GM18508 (cell line): Measurements from ENCODE around the gene EMB.
"Not testable (repeated sequence)": the region's sequence is repeated elsewhere in the genome, so short reads cannot be mapped to it uniquely, and the experiment has no call there.

Experiments
- ATAC-seq: cut with Tn5 transposase; IDR thresholded peaks from one replicate; pipeline ENCODE4 v1.9.1; 2021; ENCODE audit warnings: moderate number of reproducible peaks; ENCODE audit not compliant: insufficient read depth, unreplicated experiment

The EMB gene

GRCh38 chr5:50423100-50423799, 17.8 kb downstream of the EMB start:
- ATAC-seq, result not testable (repeated sequence)

- not testable (repeated sequence) for ATAC-seq
These were observed 19.7 kb downstream of the EMB start for GRCh38 chr5:50421184-50421950.

GRCh38 chr5:50420343-50420935, 20.6 kb downstream of the EMB start:
- no peak for ATAC-seq

- ATAC-seq, result not testable (repeated sequence)
These were observed 21.4 kb downstream of the EMB start for GRCh38 chr5:50419656-50420055.

GRCh38 chr5:50416637-50417036, 24.5 kb downstream of the EMB start:
- not testable (repeated sequence) for ATAC-seq

DNA sequence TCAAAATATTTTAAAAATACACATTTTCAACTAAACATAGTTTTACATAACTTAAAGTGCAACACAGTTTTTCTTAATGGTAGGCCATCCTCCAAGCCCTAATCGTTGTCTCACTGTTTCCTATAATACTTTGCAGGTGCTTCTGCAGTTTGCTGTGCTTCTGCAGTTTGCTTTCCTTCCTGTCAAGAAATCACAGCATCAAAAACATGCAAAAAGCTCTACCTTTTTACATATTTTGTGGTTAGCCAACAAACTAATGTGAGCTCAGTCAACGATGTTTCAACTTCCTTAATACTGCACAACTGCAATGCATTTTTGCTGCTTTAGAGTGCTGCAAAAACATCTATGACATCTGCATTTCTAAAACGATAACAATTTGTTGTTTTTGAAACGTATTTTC, 25.2 kb downstream of the EMB start:
- ATAC-seq, result peak; percentile 89

DNA sequence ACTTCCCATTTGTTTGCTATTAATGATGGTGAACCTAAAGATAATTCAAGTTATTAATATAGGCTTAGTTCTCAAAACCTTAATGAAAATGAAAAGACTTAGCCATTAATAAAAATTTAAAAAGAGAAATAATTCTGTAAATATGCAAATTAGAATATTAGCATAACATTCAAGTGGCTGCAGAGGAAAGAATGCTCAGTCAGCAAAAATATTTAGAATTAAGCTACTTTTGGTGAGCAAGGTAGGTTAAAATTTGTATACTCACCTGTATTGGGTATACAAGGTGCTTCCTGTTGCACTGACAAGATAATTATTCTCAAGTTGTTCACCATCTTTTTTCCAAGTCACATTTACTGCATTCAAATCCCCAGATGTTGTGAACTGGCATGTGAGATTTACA, 30.2 kb downstream of the EMB start:
- ATAC-seq, result not testable (repeated sequence)

DNA sequence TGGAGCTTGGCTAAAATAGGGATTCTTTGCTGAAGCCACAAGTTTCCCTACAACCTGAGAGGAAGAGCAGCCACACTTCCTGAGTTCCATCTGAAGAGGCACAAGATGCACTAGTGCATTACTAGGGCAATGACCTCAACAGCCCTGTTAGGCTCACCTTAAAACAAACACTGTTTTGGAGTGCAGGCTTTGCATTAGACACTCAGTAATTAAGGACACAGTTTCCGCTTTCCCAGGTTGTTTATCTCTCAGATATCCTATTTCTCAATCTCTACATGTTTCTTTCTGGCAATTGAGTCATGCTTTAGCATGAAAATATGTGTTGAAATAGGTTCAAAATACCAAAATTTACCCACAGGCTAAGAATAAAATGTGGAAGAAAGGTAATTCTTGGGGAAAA, 34.2 kb downstream of the EMB start:
- ATAC-seq, result no peak

DNA sequence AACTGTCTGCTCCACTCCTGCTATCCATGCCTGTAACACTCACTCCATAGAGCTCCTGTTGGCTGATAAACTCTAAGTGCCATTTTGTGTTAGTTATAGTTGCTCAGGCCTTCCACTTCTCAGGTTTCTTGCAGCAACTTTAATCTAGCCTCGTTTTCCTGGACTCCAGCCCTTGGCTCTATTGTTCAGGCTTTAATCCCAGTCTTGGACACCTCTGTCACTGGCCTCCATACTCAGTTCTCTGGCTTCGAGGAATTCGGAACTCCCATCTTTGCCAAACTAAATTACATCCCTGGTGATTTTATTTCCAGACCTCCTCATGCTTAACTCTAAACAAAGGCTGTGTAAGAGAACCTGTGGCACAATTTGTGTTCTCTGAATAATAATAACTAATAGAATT, 39.8 kb downstream of the EMB start:
- ATAC-seq, result no peak

DNA sequence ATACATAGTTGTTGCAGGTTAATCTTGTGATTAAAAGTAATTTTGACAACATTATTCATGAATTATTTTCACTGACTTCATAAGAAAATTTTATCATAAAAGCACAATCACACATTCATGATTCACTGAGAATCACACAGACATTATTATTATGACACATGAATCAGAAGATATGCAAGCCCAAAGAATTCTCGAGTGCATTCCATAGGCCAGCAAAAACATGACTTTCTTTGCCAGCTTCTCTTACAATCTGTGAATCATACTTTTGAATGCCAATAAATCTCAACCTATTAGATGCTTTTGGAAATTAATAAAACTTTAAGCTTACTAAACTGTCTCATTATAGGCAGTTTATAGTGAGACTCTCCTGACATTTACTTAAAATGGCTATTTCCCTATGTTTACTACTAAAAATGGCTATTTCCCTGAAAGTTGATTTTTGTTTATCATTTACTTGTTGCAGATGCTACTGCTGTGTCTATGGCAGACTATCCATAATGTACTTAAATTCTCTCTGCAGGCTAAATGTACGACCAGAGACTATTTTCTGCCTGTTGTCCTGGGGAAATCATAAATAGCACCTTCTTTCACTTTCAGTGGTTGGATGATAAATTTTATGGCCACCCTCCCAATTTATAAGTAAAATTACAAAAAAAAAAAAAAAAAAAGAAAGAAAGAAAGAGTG, 47.0 kb downstream of the EMB start:
- ATAC-seq, result not testable (repeated sequence)

- ATAC-seq, result not testable (repeated sequence)
These were observed 48.8 kb downstream of the EMB start for GRCh38 chr5:50392289-50392688.

DNA sequence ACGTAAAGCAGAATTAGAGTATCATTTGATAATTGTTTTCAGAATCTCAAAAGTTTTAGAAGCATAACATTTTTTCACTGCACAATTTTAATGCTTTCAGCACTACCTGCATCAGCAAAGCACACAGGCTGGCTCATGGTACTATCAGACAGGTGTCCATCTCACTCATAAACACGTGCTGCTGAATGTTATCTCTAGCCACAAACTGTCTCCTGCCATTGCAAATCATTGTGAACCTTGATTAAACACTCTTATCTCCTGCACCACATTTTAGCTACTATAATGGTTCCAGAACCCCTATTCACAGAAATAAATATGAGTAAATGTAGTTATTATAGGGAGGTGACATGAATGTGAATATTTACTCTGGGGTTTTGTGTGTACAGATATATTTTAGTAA, 56.7 kb downstream of the EMB start:
- ATAC-seq, result not testable (repeated sequence)

DNA sequence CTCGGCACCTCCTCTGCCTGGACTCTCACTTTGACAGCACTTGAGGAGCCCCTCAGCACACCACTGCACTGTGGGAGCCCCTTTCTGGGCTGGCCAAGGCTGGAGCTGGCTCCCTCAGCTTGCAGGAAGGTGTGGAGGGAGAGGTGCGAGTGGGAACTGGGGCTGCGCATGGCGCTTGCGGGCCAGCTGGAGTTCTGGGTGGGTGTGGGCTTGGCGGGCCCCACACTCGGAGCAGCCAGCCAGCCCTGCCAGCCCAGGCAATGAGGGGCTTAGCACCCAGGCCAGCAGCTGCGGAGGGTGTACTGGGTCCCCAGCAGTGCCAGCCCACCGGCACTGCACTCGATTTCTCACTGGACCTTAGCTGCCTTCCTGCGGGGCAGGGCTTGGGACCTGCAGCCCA, 64.4 kb downstream of the EMB start:
- ATAC-seq, result not testable (repeated sequence)

DNA sequence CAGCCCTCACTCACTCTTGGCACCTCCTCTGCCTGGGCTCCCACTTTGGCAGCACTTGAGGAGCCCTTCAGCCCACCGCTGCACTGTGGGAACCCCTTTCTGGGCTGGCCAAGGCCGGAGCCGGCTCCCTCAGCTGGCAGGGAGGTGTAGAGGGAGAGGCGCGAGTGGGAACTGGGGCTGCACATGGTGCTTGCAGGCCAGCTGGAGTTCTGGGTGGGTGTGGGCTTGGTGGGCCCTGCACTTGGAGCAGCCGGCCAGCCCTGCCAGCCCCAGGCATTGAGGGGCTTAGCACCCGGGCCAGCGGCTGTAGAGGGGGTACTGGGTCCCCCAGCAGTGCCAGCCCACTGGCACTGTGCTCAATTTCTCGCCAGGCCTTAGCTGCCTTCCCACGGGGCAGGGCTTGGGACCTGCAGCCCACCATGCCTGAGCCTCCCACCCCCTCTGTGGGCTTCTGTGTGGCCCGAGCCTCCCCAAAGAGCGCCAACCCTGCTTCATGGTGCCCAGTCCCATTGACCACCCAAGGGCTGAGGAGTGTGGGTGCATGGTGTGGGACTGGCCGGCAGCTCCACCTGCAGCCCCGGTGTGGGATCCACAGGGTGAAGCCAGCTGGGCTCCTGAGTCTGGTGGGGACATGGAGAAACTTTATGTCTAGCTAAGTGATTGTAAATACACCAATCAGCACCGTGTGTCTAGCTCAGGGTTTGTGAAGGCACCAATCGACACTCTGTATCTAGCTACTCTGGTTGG, 71.6 kb downstream of the EMB start:
- not testable (repeated sequence) for ATAC-seq

- ATAC-seq, result no peak
These were observed 75.4 kb downstream of the EMB start for GRCh38 chr5:50365426-50366251.

- not testable (repeated sequence) for ATAC-seq
These were observed 76.4 kb downstream of the EMB start for GRCh38 chr5:50364535-50365309.

DNA sequence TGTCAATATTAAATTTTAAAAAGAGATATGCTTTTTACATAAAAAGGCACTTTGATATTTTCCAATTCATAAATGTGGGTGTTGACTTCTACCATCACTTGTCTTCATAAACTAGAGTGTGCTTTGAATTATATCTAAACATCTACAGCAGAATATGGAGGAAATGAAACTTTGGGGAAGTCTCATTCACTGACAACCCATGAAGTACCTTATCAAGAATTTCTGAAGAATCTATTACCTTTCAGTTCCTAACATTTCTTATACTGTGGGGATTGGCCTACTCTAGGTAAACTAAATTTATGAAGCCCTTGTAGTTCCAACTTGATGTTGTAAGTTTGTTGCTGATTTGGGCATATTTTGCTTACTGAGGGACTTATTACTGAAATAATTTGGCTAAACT, 81.9 kb downstream of the EMB start:
- no peak for ATAC-seq

DNA sequence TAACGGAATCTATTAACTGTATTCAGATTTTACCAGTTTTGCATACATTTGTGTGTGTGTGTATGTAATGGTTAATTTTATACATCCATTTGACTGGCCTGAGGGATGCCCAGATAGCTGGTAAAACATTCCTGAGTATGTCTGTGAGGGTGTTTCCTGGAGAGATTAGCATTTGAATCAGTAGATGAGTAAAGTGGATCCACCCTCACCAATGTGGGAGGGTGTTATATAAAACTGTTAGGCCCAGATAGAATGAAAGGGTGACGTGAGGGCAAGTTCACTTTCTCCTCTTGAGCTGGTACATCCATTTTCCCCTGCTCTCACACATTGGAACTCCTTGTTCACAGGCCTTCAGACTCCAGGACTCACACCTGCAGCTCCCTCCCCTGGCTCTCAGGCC, 88.7 kb downstream of the EMB start:
- no peak for ATAC-seq
